ENCODE data around the gene FADS2.

FADS2 gene
- total RNA-seq: 5.7 to 20.5 reads per million in 2 donors

- DNase-seq: peak; percentile 87
Observed at GRCh38 chr11:61827571-61828378, at the start of gene FADS2. Gene FADS2 (plus strand): TSS chr11:61828300. CDS start chr11:61828391, 91 bp downstream.

GRCh38 chr11:61778357-61778886 is 49.7 kb upstream of the FADS2 start:
- no peak for DNase-seq

GRCh38 chr11:61778920-61779650 is 49.0 kb upstream of the FADS2 start:
- DNase-seq: no peak

- no peak for DNase-seq
Observed at GRCh38 chr11:61779666-61780525, 48.2 kb upstream of the FADS2 start.

GRCh38 chr11:61780581-61781162 is 47.4 kb upstream of the FADS2 start:
- no peak for DNase-seq

- DNase-seq: no peak
Observed at GRCh38 chr11:61781585-61781984, 46.5 kb upstream of the FADS2 start.

GRCh38 chr11:61782299-61782698 is 45.8 kb upstream of the FADS2 start:
- no peak for DNase-seq

- DNase-seq: no peak
Observed at GRCh38 chr11:61782841-61783240, 45.3 kb upstream of the FADS2 start.

GRCh38 chr11:61783717-61784505 is 44.2 kb upstream of the FADS2 start:
- no peak for DNase-seq

- DNase-seq: no peak
Observed at GRCh38 chr11:61784506-61784805, 43.6 kb upstream of the FADS2 start.

GRCh38 chr11:61785837-61786402 is 42.2 kb upstream of the FADS2 start:
- no peak for DNase-seq

- no peak for DNase-seq
Observed at GRCh38 chr11:61787928-61788491, 40.1 kb upstream of the FADS2 start.

- no peak for DNase-seq
Observed at GRCh38 chr11:61791737-61792309, 36.3 kb upstream of the FADS2 start.

GRCh38 chr11:61792310-61793082 is 35.6 kb upstream of the FADS2 start, which contains the start of the genes FEN1 and TMEM258:
Gene FEN1 (plus strand): TSS chr11:61792911. CDS start chr11:61795362, 2,451 bp downstream.
Gene TMEM258 (minus strand): TSS chr11:61792599. CDS start chr11:61792558, 41 bp downstream.
- DNase-seq: peak; percentile 74

GRCh38 chr11:61793083-61793828 is 34.8 kb upstream of the FADS2 start:
- DNase-seq: no peak

GRCh38 chr11:61793829-61794204 is 34.3 kb upstream of the FADS2 start:
- DNase-seq: no peak

GRCh38 chr11:61794579-61794978 is 33.5 kb upstream of the FADS2 start:
- no peak for DNase-seq

- DNase-seq: no peak
Observed at GRCh38 chr11:61795459-61795858, 32.6 kb upstream of the FADS2 start.

All from activated gamma-delta T cell (primary cell).